GM12891 (cell line): ENCODE data around the gene C1orf50.

ENCODE experiments used
- POLR2A ChIP-seq: IDR thresholded peaks from 2 replicates; pipeline ENCODE4 v1.6.1; 2011; ENCODE audit warnings: low read depth, low read length, control low read depth
- POLR2AphosphoS5 ChIP-seq: IDR thresholded peaks from 2 replicates; pipeline ENCODE4 v1.6.1; 2011; ENCODE audit warnings: low read depth, low read length, control low read depth

DNA sequence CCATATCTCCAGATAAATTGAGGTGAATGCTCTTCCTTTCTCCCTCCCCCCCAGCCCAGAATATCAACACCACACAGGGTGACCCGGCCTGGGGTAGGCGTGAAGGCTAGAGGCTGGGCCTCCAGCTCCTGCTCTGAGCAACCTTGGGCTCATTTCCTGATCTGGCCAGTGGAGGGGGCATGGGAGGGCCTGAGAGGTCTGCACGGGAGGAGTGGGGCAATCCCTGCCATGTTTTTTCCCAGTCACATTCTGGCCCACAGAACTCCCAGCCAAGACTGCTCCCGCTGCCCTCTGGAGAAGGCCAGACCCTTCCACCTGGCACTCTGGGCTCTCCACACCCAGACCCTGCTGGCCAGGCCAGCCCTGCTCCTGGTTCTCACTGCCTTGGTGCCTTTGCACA lies 30.9 kb upstream of the C1orf50 start:
- no peak for TF ChIP-seq POLR2A
- no peak for TF ChIP-seq POLR2AphosphoS5
